HepG2 (cell line): ENCODE results near the gene ACSS2. TPM values are rescaled to one million over a fixed set of nuclear protein-coding genes. Genes with fewer than 3 reads are reported as not detected.
A peak's percentile ranks its signal among the peaks of the same experiment; 100 is the strongest.

Source experiments
- ATAC-seq: fragments of 200-7000 bp; cut with Tn5 transposase; 3 replicates; pipeline ENCODE4 v1.9.1; 2020; ENCODE audit warnings: mild to moderate bottlenecking, moderate library complexity
- BruUV-seq: library from RNA; stranded (reverse); fragments of 400-500 nt; replicated peaks from 2 replicates; lab custom pipeline; 2021; lab: Mats Ljungman, UMichigan
- CTCF ChIA-PET: fragments of 300-600 bp; formaldehyde crosslinking; extraction: SDS; loops from one replicate; lab custom pipeline; 2021; ENCODE audit warnings: low total read pairs, inconsistent platforms, low intra/inter-chr PET ratio; lab: Yijun Ruan, JAX
- POLR2A ChIA-PET: fragments of 350-600 bp; sonication (Branson Sonifier 250); formaldehyde crosslinking; loops from one replicate; lab custom pipeline; 2020; ENCODE audit warnings: antibody characterized with exemption, inconsistent platforms; lab: Yijun Ruan, JAX
- DNase-seq: peaks from one replicate; pipeline ENCODE4 v3.0.0-alpha.2; 2015; ENCODE audit warnings: low spot score
- FAIRE-seq: peaks from 3 replicates; lab custom pipeline; 2011; peaks lifted over from hg19 to GRCh38; lab: Jason Lieb, UNC
- H2AFZ ChIP-seq: one replicate; pipeline ENCODE4 v1.6.1; 2011; ENCODE audit warnings: low read length, inconsistent platforms
- H3K27ac ChIP-seq: fragments of 300-600 bp; 3 replicates; pipeline ENCODE4 v1.8.0; 2011; ENCODE audit warnings: mixed run types, mild to moderate bottlenecking, mixed read lengths, low read length, inconsistent platforms; ENCODE audit not compliant: insufficient read depth; ENCODE audit errors: extremely low read length
- H3K27me3 ChIP-seq, 2 experiments: fragments of 200-600 bp in 1 of 2; 2 replicates in 1 of 2; 3 replicates in 1 of 2; pipeline versions ENCODE4 v1.6.0 to v1.8.0; 2011; ENCODE audit warnings: low read length in 2 of 2, mild to moderate bottlenecking in 2 of 2, moderate library complexity in 2 of 2, inconsistent platforms in 1 of 2; ENCODE audit not compliant: insufficient read depth in 2 of 2, control insufficient read depth in 1 of 2
- H3K36me3 ChIP-seq, 2 experiments: fragments of 200-600 bp in 1 of 2; replicated peaks in 1 of 2; 2 replicates in 1 of 2; 3 replicates in 1 of 2; pipeline versions ENCODE4 v1.5.1 to v1.8.0; 2011; ENCODE audit warnings: low read length in 2 of 2, inconsistent platforms in 1 of 2; ENCODE audit not compliant: insufficient read depth in 2 of 2, control insufficient read depth in 1 of 2
- H3K4me1 ChIP-seq: 2 replicates; pipeline ENCODE4 v1.5.1; 2012; ENCODE audit warnings: low read length, inconsistent platforms; ENCODE audit not compliant: insufficient read depth
- H3K4me2 ChIP-seq: 2 replicates; pipeline ENCODE4 v1.6.0; 2011; ENCODE audit warnings: low read depth, low read length, inconsistent platforms
- H3K4me3 ChIP-seq, 3 experiments: fragments of 200-600 bp in 1 of 3; sonication (generic), shearing (Covaris generic) in 1 of 3; replicated peaks in 1 of 3; 2 replicates each; pipeline ENCODE4 v1.5.1; 2011 to 2016; ENCODE audit warnings: low read length in 3 of 3, inconsistent platforms in 2 of 3, low read depth in 2 of 3, mild to moderate bottlenecking in 2 of 3, control low read depth in 1 of 3, mixed read lengths in 1 of 3; ENCODE audit not compliant: insufficient read depth in 1 of 3
- H3K79me2 ChIP-seq: one replicate; pipeline ENCODE4 v1.6.1; 2011; ENCODE audit warnings: low read length, inconsistent platforms; ENCODE audit not compliant: insufficient read depth
- H3K9ac ChIP-seq: 2 replicates; pipeline ENCODE4 v1.6.0; 2011; ENCODE audit warnings: mild to moderate bottlenecking, low read depth, low read length, inconsistent platforms; ENCODE audit not compliant: insufficient read depth
- H3K9me3 ChIP-seq: 2 replicates; pipeline ENCODE4 v1.5.1; 2012; ENCODE audit warnings: mild to moderate bottlenecking, low read length
- H4K20me1 ChIP-seq: 2 replicates; pipeline ENCODE4 v1.6.0; 2011; ENCODE audit warnings: inconsistent platforms, mild to moderate bottlenecking, low read length, moderate library complexity; ENCODE audit not compliant: insufficient read depth
- ARNTL ChIP-seq: sonication (generic); formaldehyde crosslinking; IDR thresholded peaks from 2 replicates; pipeline ENCODE4 v1.4.0; 2020; ENCODE audit warnings: mild to moderate bottlenecking, missing genetic modification reagents
- GTF2F1 ChIP-seq: fragments of 150-350 bp; IDR thresholded peaks from 2 replicates; pipeline ENCODE4 v1.6.1; 2014; ENCODE audit warnings: low read length
- POLR2A ChIP-seq, 2 experiments: IDR thresholded peaks; 2 replicates each; pipeline ENCODE4 v1.6.1; 2011; ENCODE audit warnings: low read depth in 2 of 2, low read length in 2 of 2, mild to moderate bottlenecking in 1 of 2, moderate library complexity in 1 of 2; ENCODE audit not compliant: insufficient read depth in 1 of 2
- ZNF225 ChIP-seq: sonication (generic); formaldehyde crosslinking; IDR thresholded peaks from 2 replicates; pipeline ENCODE4 v1.4.0; 2020; ENCODE audit warnings: mild to moderate bottlenecking, missing genetic modification reagents
- WGBS: methylation state at CpG from one replicate; pipeline ENCODE4 v1.1.6; 2017; ENCODE audit warnings: low lambda C conversion rate; 5-methylcytosine and 5-hydroxymethylcytosine counted together
- in situ Hi-C: cut with HindIII; loops from 2 replicates; pipeline ENCODE4 v1.10.0; 2017; ENCODE audit warnings: low pct_unique_long_range_greater_than_20kb; ENCODE audit not compliant: extremely low pct_ligation_motif_present
- intact Hi-C: fragments of 100-400 bp; cut with micrococcal nuclease; formaldehyde crosslinking; loops from one replicate; pipeline ENCODE4 v1.10.0; 2022; ENCODE audit not compliant: unreplicated experiment
- polyA plus RNA-seq, 8 experiments: library from polyadenylated mRNA; depleted of rRNA in 3 of 8; stranded (reverse) in 7 of 8; unstranded in 1 of 8; fragments of >200 nt; fragmentation: Illumina TruSeq in 4 of 8; extraction: Trizol in 4 of 8; gene quantifications; 2 replicates each; pipeline versions ENCODE4 v1.2.1 to v1.2.3, GENCODE V29; 2011 to 2016; ENCODE audit warnings: low read depth in 4 of 8, missing spikeins in 1 of 8, mixed read lengths in 1 of 8; ENCODE audit not compliant: insufficient read depth in 1 of 8
- total RNA-seq, 5 experiments: library from RNA; depleted of rRNA; stranded (reverse); fragments of >200 nt; fragmentation: Illumina TruSeq; extraction: Trizol; gene quantifications; 2 replicates each; pipeline ENCODE4 v1.2.3, GENCODE V29; 2016; ENCODE audit warnings: low read depth in 1 of 5
- TF ChIP-seq, protein P1 (sequence below): sonication (generic); formaldehyde crosslinking; conservative IDR thresholded peaks from 2 replicates; pipeline ENCODE4 v1.8.1; 2023; ENCODE audit warnings: missing genetic modification reagents
- TF ChIP-seq, protein P2 (sequence below): sonication (generic); formaldehyde crosslinking; IDR thresholded peaks from 2 replicates; pipeline ENCODE4; 2020; ENCODE audit warnings: missing genetic modification reagents, mild to moderate bottlenecking, borderline replicate concordance

ACSS2 gene
- total and polyA plus RNA-seq, 2 of the 13 experiments (the other 11 are each of a cell fraction or from before 2014, with no cell fraction given), result 72.8 to 89.7 TPM

DNA sequence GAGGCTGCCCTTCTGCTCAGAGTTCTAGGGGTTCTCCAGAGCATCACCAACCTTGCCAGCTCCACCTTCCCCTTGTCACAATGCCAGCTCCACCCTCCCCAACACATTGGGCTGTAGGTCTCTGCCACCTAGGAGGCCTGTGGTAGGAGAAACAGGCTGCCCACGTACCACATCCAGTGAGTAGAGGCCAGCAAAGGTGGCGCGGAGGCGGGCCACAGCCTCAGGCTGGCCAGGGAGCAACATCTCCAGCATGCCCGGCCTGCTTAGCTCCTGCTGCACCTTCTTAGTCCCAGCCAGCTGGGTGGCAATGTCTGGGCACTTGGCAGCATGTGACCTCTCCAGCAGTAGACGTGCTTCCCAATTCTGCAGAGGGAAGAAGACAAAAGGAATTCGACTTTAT is 55.4 kb downstream of the ACSS2 start:
- ChIA-PET POLR2A (no interaction called here), CTCF (no interaction called here)
- 94% methylated on average over 7 of the region's 7 CpGs for WGBS
- no peak overlapping the region for H3K4me2 ChIP-seq
- ATAC-seq (no peak), DNase-seq (no peak), FAIRE-seq (no peak)
- no peak overlapping the region for H3K4me3 ChIP-seq
- TF ChIP-seq POLR2A (IDR thresholded peaks at IDR 0.05; ENCODE audit: insufficient read depth in 1 of 2, low read depth in 2 of 2, low read length in 2 of 2), result peak in 1 of 2 experiments; percentile 32; a peak in 1 of 4 replicates
- TF ChIP-seq GTF2F1, result no peak
- TF ChIP-seq, protein P1, sequence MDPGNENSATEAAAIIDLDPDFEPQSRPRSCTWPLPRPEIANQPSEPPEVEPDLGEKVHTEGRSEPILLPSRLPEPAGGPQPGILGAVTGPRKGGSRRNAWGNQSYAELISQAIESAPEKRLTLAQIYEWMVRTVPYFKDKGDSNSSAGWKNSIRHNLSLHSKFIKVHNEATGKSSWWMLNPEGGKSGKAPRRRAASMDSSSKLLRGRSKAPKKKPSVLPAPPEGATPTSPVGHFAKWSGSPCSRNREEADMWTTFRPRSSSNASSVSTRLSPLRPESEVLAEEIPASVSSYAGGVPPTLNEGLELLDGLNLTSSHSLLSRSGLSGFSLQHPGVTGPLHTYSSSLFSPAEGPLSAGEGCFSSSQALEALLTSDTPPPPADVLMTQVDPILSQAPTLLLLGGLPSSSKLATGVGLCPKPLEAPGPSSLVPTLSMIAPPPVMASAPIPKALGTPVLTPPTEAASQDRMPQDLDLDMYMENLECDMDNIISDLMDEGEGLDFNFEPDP, result 0 out of 2 replicates have a peak, but pooled peaks have one; percentile 52
- no peak for TF ChIP-seq ARNTL (CRISPR knock-in tag)
- TF ChIP-seq ZNF225 (CRISPR knock-in tag), result 0 out of 2 replicates have a peak, but pooled peaks have one; percentile 38
- TF ChIP-seq, protein P2, sequence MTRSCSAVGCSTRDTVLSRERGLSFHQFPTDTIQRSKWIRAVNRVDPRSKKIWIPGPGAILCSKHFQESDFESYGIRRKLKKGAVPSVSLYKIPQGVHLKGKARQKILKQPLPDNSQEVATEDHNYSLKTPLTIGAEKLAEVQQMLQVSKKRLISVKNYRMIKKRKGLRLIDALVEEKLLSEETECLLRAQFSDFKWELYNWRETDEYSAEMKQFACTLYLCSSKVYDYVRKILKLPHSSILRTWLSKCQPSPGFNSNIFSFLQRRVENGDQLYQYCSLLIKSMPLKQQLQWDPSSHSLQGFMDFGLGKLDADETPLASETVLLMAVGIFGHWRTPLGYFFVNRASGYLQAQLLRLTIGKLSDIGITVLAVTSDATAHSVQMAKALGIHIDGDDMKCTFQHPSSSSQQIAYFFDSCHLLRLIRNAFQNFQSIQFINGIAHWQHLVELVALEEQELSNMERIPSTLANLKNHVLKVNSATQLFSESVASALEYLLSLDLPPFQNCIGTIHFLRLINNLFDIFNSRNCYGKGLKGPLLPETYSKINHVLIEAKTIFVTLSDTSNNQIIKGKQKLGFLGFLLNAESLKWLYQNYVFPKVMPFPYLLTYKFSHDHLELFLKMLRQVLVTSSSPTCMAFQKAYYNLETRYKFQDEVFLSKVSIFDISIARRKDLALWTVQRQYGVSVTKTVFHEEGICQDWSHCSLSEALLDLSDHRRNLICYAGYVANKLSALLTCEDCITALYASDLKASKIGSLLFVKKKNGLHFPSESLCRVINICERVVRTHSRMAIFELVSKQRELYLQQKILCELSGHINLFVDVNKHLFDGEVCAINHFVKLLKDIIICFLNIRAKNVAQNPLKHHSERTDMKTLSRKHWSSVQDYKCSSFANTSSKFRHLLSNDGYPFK (CRISPR knock-in tag), result peak; percentile 38; the same call in 1 of the 2 replicates
- in situ Hi-C loops (no loop called here), intact Hi-C loops (no loop called here)
- no peaks in the 10 kb centered on the region for H3K27me3 ChIP-seq
- H3K9ac ChIP-seq, result no peak overlapping the region
- H2AFZ ChIP-seq, result no peak overlapping the region
- no peaks in the 10 kb centered on the region for H3K79me2 ChIP-seq
- peaks cover 38 to 78% of the 10 kb centered on the region in 2 experiments for H3K36me3 ChIP-seq
- no peak overlapping the region for H3K27ac ChIP-seq
- H3K9me3 ChIP-seq, result no peaks in the 10 kb centered on the region
- no TSS peak for BruUV-seq
- no peaks in the 10 kb centered on the region for H4K20me1 ChIP-seq
- no peaks in the 10 kb centered on the region for H3K4me1 ChIP-seq
